ENCODE data around the gene APOLD1.

DNA sequence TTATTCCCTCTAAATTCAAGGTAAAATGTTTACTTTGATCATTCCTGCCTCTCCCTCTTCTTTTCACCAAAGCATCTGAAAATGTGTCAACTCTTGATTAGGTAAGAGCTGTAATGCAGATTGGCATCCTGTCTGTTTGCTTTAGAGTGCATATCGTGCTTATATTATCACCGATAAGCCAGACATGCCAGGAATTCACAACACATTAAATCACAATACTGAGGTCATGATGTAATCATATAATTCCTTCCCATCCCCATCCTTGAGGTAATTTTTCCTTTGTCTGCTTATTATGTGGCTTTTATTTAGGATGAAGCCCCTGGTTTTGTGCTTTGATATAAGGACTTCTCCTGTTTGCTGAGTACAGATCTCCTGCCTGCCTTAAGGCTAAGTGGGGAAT, 37.8 kb downstream of the APOLD1 start:
- TF ChIP-seq YY1 (IDR thresholded peaks at IDR 0.05) (no peak), SP1 (IDR thresholded peaks at IDR 0.05) (no peak), RAD21 (IDR thresholded peaks at IDR 0.05) (no peak), GABPA (IDR thresholded peaks at IDR 0.05 in 1 of 2, conservative IDR thresholded peaks at IDR 0.05 in 1 of 2) (no peak), RXRA (IDR thresholded peaks at IDR 0.05) (no peak), TAF1 (conservative IDR thresholded peaks at IDR 0.05) (no peak)
- TF ChIP-seq, protein P1, sequence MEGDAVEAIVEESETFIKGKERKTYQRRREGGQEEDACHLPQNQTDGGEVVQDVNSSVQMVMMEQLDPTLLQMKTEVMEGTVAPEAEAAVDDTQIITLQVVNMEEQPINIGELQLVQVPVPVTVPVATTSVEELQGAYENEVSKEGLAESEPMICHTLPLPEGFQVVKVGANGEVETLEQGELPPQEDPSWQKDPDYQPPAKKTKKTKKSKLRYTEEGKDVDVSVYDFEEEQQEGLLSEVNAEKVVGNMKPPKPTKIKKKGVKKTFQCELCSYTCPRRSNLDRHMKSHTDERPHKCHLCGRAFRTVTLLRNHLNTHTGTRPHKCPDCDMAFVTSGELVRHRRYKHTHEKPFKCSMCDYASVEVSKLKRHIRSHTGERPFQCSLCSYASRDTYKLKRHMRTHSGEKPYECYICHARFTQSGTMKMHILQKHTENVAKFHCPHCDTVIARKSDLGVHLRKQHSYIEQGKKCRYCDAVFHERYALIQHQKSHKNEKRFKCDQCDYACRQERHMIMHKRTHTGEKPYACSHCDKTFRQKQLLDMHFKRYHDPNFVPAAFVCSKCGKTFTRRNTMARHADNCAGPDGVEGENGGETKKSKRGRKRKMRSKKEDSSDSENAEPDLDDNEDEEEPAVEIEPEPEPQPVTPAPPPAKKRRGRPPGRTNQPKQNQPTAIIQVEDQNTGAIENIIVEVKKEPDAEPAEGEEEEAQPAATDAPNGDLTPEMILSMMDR (IDR thresholded peaks at IDR 0.05; ENCODE audit: low read depth, low read length, missing input control) = no peak
- TF ChIP-seq, protein P2, sequence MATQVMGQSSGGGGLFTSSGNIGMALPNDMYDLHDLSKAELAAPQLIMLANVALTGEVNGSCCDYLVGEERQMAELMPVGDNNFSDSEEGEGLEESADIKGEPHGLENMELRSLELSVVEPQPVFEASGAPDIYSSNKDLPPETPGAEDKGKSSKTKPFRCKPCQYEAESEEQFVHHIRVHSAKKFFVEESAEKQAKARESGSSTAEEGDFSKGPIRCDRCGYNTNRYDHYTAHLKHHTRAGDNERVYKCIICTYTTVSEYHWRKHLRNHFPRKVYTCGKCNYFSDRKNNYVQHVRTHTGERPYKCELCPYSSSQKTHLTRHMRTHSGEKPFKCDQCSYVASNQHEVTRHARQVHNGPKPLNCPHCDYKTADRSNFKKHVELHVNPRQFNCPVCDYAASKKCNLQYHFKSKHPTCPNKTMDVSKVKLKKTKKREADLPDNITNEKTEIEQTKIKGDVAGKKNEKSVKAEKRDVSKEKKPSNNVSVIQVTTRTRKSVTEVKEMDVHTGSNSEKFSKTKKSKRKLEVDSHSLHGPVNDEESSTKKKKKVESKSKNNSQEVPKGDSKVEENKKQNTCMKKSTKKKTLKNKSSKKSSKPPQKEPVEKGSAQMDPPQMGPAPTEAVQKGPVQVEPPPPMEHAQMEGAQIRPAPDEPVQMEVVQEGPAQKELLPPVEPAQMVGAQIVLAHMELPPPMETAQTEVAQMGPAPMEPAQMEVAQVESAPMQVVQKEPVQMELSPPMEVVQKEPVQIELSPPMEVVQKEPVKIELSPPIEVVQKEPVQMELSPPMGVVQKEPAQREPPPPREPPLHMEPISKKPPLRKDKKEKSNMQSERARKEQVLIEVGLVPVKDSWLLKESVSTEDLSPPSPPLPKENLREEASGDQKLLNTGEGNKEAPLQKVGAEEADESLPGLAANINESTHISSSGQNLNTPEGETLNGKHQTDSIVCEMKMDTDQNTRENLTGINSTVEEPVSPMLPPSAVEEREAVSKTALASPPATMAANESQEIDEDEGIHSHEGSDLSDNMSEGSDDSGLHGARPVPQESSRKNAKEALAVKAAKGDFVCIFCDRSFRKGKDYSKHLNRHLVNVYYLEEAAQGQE (IDR thresholded peaks at IDR 0.05) = no peak
- TF ChIP-seq, protein P3, sequence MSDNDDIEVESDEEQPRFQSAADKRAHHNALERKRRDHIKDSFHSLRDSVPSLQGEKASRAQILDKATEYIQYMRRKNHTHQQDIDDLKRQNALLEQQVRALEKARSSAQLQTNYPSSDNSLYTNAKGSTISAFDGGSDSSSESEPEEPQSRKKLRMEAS (IDR thresholded peaks at IDR 0.05) = no peak

Measured in liver (tissue), 3 donors.